Activated CD4-positive, alpha-beta T cell treated with anti-CD3 and anti-CD28 coated beads for 36 hours (primary cell): ENCODE results near the gene MRPL37. TPM values are rescaled to one million over a fixed set of nuclear protein-coding genes. Genes with fewer than 3 reads are reported as not detected.
A peak's percentile ranks its signal among the peaks of the same experiment; 100 is the strongest.
"Not testable (repeated sequence)": the region's sequence is repeated elsewhere in the genome, so short reads cannot be mapped to it uniquely, and the experiment has no call there.

ENCODE experiments used
- ATAC-seq: fragments of 200-7000 bp; cut with Tn5 transposase; one replicate; pipeline ENCODE4 v1.10.0; 2021; ENCODE audit warnings: mild to moderate bottlenecking, moderate library complexity
- CTCF ChIA-PET: fragments of 350-600 bp; sonication (Branson Sonifier 250); formaldehyde crosslinking; loops from one replicate; lab custom pipeline; 2021; ENCODE audit warnings: antibody characterized with exemption; lab: Charles Lee
- POLR2A ChIA-PET: fragments of 350-600 bp; sonication (Branson Sonifier 250); formaldehyde crosslinking; loops from one replicate; lab custom pipeline; 2021; ENCODE audit warnings: antibody characterized with exemption, inconsistent platforms; lab: Charles Lee
- DNase-seq: peaks from one replicate; pipeline ENCODE4 v3.0.0-alpha.2; 2020
- H3K27ac Mint-ChIP-seq: one replicate; pipeline ENCODE4 v1.8.0; 2021; ENCODE audit warnings: mixed read lengths
- H3K27me3 Mint-ChIP-seq: one replicate; pipeline ENCODE4 v1.8.0; 2021; ENCODE audit warnings: mixed read lengths
- H3K36me3 Mint-ChIP-seq: one replicate; pipeline ENCODE4 v1.8.0; 2021; ENCODE audit warnings: low read depth, mixed read lengths
- H3K4me1 Mint-ChIP-seq: one replicate; pipeline ENCODE4 v1.8.0; 2021; ENCODE audit warnings: mixed read lengths
- H3K4me3 Mint-ChIP-seq: one replicate; pipeline ENCODE4 v1.8.0; 2021; ENCODE audit warnings: mild to moderate bottlenecking, moderate library complexity, mixed read lengths
- H3K9me3 Mint-ChIP-seq: one replicate; pipeline ENCODE4 v1.8.0; 2021; ENCODE audit warnings: low read depth, mixed read lengths
- intact Hi-C, 2 experiments: fragments of 100-400 bp; cut with DNase I in 1 of 2; cut with micrococcal nuclease in 1 of 2; formaldehyde crosslinking; loops; one replicate each; pipeline versions ENCODE4 v1.14.2 to v1.15.1; 2022 to 2024; cut with DNase I, micrococcal nuclease
- total RNA-seq, 2 experiments: library from RNA; stranded (reverse); gene quantifications; one replicate each; pipeline ENCODE4 v1.2.3, GENCODE V29; 2021

MRPL37 gene
- total RNA-seq, 2 experiments from 2014 or later, result 177 to 189 TPM

DNA sequence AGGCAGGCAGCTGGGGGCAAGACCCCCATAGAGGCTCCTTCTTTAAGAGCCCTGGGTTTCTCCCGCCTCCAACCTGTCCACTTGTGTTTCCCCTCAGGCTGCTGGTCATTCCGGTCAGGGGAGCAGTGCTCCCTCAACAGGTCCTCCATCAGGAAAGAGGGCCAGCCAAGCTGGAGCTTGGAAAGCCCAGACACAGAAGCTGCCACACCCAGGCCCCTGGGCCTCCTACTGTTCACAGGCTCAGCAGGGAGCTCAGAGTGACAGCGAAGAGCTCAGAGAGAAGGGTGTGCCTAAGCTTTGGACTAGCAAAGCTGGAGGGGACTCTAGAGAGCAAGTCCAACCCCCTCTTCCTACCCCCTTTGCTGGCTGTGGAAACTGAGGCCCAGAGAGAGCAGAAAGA lies 36.9 kb upstream of the MRPL37 start:
- DNase-seq, result no peak
- Mint-ChIP-seq H3K9me3 (no peaks in the 10 kb centered on the region), H3K27me3 (no peaks in the 10 kb centered on the region), H3K27ac (no peak overlapping the region), H3K4me3 (no peak overlapping the region), H3K36me3 (no peaks in the 10 kb centered on the region), H3K4me1 (no peaks in the 10 kb centered on the region)
- ChIA-PET CTCF (interaction anchor here (1.2 kb wide), 1 partner anchor 18 kb away, joined by 6 read pairs; no protein-coding TSS in a partner anchor), POLR2A (no interaction called here)
- ATAC-seq, result no peak
- intact Hi-C loops, result no loop called here

DNA sequence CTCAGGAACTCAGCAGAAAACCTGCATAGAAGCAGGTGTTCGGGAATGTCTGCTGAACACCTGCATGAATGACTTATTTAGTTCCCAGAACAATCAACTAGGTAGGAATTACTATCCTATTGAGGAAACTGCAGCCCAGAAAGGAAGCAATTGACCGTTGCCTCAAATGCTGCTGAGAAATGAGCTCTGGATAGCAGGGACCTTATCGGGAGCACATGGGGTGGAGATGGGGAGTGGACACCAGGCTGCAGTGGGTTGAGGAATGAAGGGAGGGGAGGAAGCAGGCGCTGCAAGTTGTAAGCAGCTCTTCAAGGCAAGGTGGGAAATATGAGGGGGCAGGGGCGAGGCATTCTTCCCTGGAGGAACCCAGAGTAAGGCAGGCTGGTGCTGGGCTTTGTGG lies 36.4 kb upstream of the MRPL37 start:
- POLR2A ChIA-PET, result no interaction called here
- Mint-ChIP-seq H3K4me1 (no peaks in the 10 kb centered on the region), H3K27me3 (no peaks in the 10 kb centered on the region), H3K27ac (no peak overlapping the region), H3K4me3 (no peak overlapping the region), H3K36me3 (no peaks in the 10 kb centered on the region), H3K9me3 (no peaks in the 10 kb centered on the region)
- CTCF ChIA-PET, result interaction anchor here (0.6 to 1.2 kb wide), 2 partner anchors 17 to 26 kb away, joined by 3 to 6 read pairs; no protein-coding TSS in a partner anchor
- intact Hi-C loops, result no loop called here
- DNase-seq, result no peak
- ATAC-seq, result no peak

DNA sequence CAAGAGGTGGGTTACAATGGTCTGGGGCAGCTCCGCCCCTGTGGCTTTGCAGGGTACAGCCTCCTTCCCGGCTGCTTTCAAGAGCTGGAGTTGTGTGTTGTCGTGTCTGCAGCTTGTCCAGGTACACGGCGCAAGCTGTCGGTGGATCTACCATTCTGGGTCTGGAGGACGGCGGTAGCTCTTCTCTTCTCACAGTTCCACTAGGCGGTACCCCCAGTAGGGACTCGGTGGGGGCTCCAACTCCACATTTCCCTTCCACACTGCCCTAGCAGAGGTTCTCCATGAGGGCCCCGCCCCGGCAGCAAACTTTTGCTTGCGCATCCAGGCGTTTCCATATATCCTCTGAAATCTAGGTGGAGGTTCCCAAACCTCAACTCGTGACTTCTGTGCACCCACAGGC lies 34.8 kb upstream of the MRPL37 start:
- CTCF ChIA-PET, result interaction anchor here (0.6 kb wide), 1 partner anchor 780 kb away, joined by 3 read pairs; no protein-coding TSS in a partner anchor
- intact Hi-C loops, result no loop called here
- ATAC-seq (no peak), DNase-seq (no peak)
- Mint-ChIP-seq H3K4me1 (no peaks in the 10 kb centered on the region), H3K27me3 (no peaks in the 10 kb centered on the region), H3K9me3 (no peaks in the 10 kb centered on the region), H3K4me3 (no peak overlapping the region), H3K36me3 (no peaks in the 10 kb centered on the region), H3K27ac (no peak overlapping the region)
- POLR2A ChIA-PET, result no interaction called here

DNA sequence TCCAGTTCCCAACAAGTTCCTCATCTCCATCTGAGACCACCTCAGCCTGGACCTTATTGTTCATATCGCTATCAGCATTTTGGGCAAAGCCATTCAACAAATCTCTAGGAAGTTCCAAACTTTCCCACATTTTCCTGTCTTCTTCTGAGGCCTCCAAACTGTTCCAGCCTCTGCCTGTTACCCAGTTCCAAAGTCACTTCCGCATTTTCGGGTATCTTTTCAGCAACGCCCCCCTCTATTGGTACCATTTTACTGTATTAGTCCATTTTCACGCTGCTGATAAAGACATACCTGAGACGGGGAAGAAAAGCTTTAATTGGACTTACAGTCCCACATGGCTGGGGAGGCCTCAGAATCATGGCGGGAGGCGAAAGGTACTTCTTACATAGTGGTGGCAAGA lies 33.6 kb upstream of the MRPL37 start:
- ATAC-seq, CTCF ChIA-PET, H3K9me3 Mint-ChIP-seq, H3K27ac Mint-ChIP-seq, DNase-seq, H3K4me3 Mint-ChIP-seq, H3K36me3 Mint-ChIP-seq, intact Hi-C loops, H3K4me1 Mint-ChIP-seq, H3K27me3 Mint-ChIP-seq: not testable (repeated sequence)
- POLR2A ChIA-PET, result interaction anchor here (0.7 kb wide), 1 partner anchor 380 kb away, joined by 3 read pairs; no protein-coding TSS in a partner anchor

DNA sequence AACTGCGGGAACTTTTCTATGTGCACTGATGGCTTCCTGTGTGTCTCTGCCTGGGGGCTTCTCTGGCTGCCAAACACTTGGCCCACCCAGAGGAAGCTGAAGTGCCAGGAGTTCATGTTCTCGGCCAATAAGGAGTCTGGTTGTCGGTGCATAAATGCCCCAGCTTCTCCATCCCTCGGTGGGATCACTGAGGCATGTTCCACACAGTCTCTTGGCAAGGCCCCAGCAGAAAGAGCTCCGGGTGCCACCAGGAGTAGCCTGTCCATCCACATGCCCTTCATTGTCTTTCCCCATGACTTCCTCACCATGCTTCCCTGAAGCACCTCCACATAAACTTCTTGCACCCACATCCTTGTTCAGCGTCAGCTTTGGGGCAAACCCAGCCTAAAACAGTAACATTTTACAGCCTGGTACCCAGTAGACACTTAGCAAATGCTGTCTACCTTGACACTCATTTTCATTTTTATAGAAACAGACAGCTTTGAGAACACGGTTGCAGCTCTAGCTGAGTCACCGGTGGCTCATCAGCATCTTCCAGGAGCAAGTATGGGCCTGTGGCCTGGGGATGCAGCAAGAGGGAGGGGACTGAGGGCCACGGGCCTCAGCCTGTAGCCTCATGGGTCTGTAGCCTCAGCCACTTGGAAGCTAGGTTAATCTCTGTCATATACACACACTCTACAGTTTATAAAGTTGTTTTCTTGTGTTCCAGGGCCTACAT lies 32.4 kb upstream of the MRPL37 start:
- no peaks in the 10 kb centered on the region for H3K36me3 Mint-ChIP-seq
- POLR2A ChIA-PET, result interaction anchor here (0.8 kb wide), 1 partner anchor 87 kb away, joined by 3 read pairs; no protein-coding TSS in a partner anchor

DNA sequence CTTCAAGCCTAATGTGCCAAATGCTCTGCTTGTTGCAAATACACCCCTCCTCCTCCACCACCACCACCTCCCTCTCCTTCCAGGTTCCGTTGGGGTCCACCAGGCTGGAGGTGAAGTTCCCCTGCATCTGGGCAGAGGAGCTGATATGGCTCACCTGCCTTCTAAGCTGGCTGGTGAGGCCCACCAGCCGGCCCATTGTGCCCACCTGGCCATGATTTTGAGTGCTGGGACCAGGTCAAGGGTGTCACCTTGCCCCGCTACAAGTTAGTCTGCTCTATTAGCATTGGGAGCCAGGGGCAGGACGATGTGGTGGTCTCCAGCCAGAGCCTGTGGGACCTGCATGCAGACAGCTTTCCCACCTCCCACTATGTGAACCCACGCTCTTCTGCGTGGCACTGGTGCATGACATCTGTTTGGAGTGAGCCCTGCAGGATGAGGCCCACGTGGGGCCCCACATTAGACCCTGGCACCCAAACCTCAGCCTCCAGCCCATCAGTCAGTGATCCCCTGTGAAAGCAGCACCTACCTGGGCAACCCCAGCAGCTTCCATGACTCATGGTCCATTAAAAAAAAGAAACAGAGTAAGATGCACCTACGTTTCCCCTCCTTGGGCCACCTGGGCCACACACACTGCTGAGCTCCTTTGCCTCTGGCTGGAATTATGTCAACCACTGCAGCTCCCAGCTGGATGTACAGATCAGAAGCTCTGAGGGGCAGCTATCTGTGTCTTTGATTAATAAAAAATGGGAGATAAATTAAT lies 31.6 kb upstream of the MRPL37 start:
- intact Hi-C loops, result no loop called here
- Mint-ChIP-seq H3K36me3 (no peaks in the 10 kb centered on the region), H3K4me3 (no peak overlapping the region), H3K27me3 (no peaks in the 10 kb centered on the region), H3K4me1 (peaks cover 9% of the 10 kb centered on the region), H3K27ac (no peak overlapping the region), H3K9me3 (no peaks in the 10 kb centered on the region)
- CTCF ChIA-PET, result interaction anchor here (0.7 kb wide), 1 partner anchor 465 kb away, joined by 3 read pairs; no protein-coding TSS in a partner anchor
- POLR2A ChIA-PET, result interaction anchor here (0.8 kb wide), 1 partner anchor 87 kb away, joined by 3 read pairs; no protein-coding TSS in a partner anchor
- DNase-seq, result no peak
- no peak for ATAC-seq

More for the DNA sequence above, 32.4 kb upstream of the MRPL37 start:
- Mint-ChIP-seq H3K27me3 (no peaks in the 10 kb centered on the region), H3K4me3 (no peak overlapping the region), H3K4me1 (peaks cover 9% of the 10 kb centered on the region), H3K9me3 (no peaks in the 10 kb centered on the region), H3K27ac (no peak overlapping the region)
- CTCF ChIA-PET, result no interaction called here
- intact Hi-C loops, result no loop called here
- ATAC-seq (peak; percentile 30), DNase-seq (no peak)

DNA sequence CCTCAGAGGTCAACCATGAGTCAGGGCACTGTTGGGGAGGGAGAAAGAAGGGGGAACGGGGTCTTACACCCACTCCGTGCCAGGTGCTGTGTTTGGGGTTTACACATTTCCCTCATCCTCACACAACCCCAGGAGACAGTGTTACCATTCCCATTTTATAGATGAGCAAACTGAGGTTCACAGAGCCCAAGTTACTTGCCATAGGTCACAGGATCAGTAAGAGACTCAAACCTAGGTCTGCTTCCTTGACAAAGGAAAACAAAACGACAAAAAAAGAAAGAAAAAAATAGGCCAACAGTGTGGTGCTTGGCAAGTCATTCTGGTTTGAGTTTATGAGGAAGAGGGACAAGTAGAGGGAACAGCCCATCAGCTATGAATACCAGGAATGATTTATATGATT lies 30.9 kb upstream of the MRPL37 start:
- intact Hi-C loops, result no loop called here

DNA sequence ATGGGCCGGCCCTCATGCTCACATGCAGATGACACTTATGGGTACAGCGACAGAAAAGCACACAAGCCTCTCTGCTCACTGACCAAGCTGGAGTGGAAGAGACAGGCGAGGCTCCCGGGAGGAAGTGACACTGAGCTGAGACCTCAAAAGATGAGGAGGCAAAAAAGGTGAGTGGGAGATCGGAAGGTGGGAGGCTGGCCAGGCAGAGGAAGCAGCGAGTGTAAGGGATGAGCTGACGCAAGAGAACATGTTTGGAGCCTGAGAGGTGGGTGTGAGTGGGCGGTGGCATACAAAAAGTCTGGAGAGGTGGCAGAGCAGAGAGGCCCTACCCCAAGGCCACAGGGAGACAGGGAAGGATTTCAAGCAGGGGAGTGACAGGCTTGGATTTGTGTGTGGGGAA lies 29.0 kb upstream of the MRPL37 start:
- ChIA-PET POLR2A (no interaction called here), CTCF (interaction anchor here (0.6 to 1.0 kb wide), 4 partner anchors 10 to 144 kb away, joined by 3 to 4 read pairs (median 3); no protein-coding TSS in a partner anchor)
- no peaks in the 10 kb centered on the region for H3K9me3 Mint-ChIP-seq
- intact Hi-C loops, result no loop called here
- H3K4me3 Mint-ChIP-seq, result no peak overlapping the region
- no peak overlapping the region for H3K27ac Mint-ChIP-seq
- ATAC-seq, result no peak
- H3K27me3 Mint-ChIP-seq, result no peaks in the 10 kb centered on the region
- DNase-seq, result peak; percentile 6
- no peaks in the 10 kb centered on the region for H3K36me3 Mint-ChIP-seq
- peaks cover 9% of the 10 kb centered on the region for H3K4me1 Mint-ChIP-seq

More for the DNA sequence above, 30.9 kb upstream of the MRPL37 start:
- Mint-ChIP-seq H3K4me1 (peaks cover 9% of the 10 kb centered on the region), H3K9me3 (no peaks in the 10 kb centered on the region), H3K27me3 (no peaks in the 10 kb centered on the region), H3K27ac (no peak overlapping the region), H3K4me3 (no peak overlapping the region), H3K36me3 (no peaks in the 10 kb centered on the region)
- ATAC-seq (no peak), DNase-seq (no peak)
- CTCF ChIA-PET, result interaction anchor here (0.7 kb wide), 1 partner anchor 465 kb away, joined by 3 read pairs; no protein-coding TSS in a partner anchor
- POLR2A ChIA-PET, result no interaction called here

DNA sequence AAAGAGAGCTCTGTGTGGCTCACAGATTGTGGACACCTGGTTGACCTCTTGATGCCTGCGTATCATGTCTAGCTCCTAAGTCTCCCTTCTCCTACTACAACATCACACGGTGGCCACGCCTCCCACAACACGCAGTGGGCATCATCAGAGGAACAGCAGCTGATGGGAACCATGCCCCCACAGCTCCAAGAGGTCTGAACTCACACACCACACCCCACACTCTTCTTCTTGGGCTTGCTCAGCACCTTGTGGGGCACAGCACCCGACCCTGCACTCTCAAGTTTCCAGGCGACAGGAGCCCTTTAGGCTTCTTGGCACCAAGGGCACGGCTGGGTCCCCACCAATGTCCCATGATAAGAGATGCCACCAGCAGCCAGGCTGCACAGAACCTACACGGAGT lies 28.4 kb upstream of the MRPL37 start:
- Mint-ChIP-seq H3K4me3 (no peak overlapping the region), H3K27me3 (no peaks in the 10 kb centered on the region), H3K9me3 (no peaks in the 10 kb centered on the region), H3K36me3 (no peaks in the 10 kb centered on the region), H3K4me1 (peaks cover 9% of the 10 kb centered on the region), H3K27ac (no peak overlapping the region)
- ChIA-PET CTCF (interaction anchor here (0.7 kb wide), 1 partner anchor 10 kb away, joined by 3 read pairs; no protein-coding TSS in a partner anchor), POLR2A (no interaction called here)
- DNase-seq (no peak), ATAC-seq (no peak)
- intact Hi-C loops, result no loop called here

DNA sequence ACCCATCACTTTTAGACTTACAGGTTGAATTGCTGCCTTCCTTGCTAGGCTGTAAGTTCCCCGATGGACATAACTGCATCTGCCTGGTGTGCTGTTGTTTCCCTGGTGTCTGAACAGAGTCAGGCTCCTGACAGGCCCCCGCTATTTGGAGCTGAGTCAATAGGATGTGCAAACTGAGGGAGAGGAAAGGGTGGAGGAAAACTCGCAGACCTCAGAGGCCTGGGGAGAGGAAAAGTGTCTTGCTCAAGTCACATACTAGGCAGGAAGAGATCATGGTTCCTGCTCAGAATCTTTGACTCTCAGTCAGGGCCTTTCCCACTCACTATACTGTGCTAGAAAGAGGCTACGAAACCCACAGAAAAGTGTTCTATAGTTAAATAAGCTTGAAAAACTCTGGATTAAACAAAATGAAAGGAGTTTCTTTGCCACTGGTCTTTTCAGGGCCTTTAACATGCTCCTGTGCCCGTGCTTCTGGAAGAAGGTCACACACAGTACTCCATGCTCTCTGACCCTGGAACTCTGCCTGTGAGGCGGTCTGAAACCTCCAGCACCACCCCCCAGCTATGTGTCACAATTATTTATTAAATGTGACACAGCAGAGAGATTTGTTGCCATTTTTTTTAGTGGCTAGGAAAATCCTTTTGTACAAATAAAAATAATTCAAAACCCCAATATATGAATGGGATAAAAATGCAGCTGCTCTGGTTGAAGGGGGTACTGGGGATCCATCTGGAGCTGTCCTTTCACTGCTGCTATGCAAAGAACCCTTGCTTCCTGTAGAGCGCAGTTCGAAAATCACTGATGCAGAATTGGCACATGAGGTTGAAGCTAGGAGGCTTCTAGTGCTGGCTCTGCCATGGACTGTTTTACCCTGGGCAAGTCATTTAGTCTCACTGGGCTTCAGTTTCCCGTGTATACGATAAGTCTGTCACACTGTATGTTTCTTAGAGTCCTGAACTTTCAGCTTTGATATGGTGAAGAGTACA lies 27.1 kb upstream of the MRPL37 start:
- H3K27me3 Mint-ChIP-seq, result no peaks in the 10 kb centered on the region
- H3K27ac Mint-ChIP-seq, result no peak overlapping the region
- intact Hi-C loops, result no loop called here
- DNase-seq, result no peak
- H3K4me3 Mint-ChIP-seq, result no peak overlapping the region
- H3K36me3 Mint-ChIP-seq, result peaks cover under 1% of the 10 kb centered on the region
- peaks cover 9% of the 10 kb centered on the region for H3K4me1 Mint-ChIP-seq
- POLR2A ChIA-PET, result no interaction called here
- CTCF ChIA-PET, result interaction anchor here (0.6 to 0.8 kb wide), 2 partner anchors 312 to 770 kb away, joined by 3 read pairs; no protein-coding TSS in a partner anchor
- no peaks in the 10 kb centered on the region for H3K9me3 Mint-ChIP-seq
- no peak for ATAC-seq

DNA sequence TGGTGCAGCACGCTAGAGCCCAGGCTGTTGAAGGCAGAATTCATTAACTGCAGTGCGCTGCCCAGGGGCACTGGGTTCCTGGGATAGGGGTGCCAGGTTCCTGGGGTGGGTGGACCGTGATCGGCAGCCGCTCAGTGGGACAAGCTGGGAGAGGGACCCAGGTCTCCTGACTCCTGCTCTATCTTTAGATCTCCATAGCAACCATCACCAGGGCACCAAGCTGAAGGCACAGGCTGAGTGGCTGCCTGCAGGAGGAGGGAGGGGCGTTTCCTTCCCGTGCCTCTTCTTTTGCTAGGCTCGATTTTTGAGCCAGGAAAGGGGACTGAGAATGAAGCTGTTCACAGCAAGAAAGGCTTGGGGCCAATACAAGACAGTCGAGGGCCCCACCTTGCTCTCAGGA lies 26.3 kb upstream of the MRPL37 start:
- POLR2A ChIA-PET, result no interaction called here
- intact Hi-C loops, result no loop called here
- H3K4me1 Mint-ChIP-seq, result peaks cover 9% of the 10 kb centered on the region
- H3K27ac Mint-ChIP-seq, result no peak overlapping the region
- no peaks in the 10 kb centered on the region for H3K9me3 Mint-ChIP-seq
- no peak overlapping the region for H3K4me3 Mint-ChIP-seq
- DNase-seq (no peak), ATAC-seq (no peak)
- no peaks in the 10 kb centered on the region for H3K27me3 Mint-ChIP-seq
- peaks cover 2% of the 10 kb centered on the region for H3K36me3 Mint-ChIP-seq
- CTCF ChIA-PET, result no interaction called here
